COLO668 (cell line): ENCODE measurements around the gene ARID5A.
"Not testable (repeated sequence)": the region's sequence is repeated elsewhere in the genome, so short reads cannot be mapped to it uniquely, and the experiment has no call there.

Source experiments
- DNase-seq: peaks from one replicate; lab custom pipeline; 2025; ENCODE audit not compliant: unreplicated experiment; lab: John Stamatoyannopoulos, UW

ARID5A gene

GRCh38 chr2:96554293-96555145, 18.0 kb downstream of the ARID5A start:
- peak; percentile 58 for DNase-seq

- no peak for DNase-seq
These were observed 18.6 kb downstream of the ARID5A start for GRCh38 chr2:96555146-96555610.

GRCh38 chr2:96556441-96557330, 20.1 kb downstream of the ARID5A start:
- peak; percentile 39 for DNase-seq

- DNase-seq: not testable (repeated sequence)
These were observed 20.9 kb downstream of the ARID5A start for GRCh38 chr2:96557421-96557820.

- DNase-seq: no peak
These were observed 21.5 kb downstream of the ARID5A start for GRCh38 chr2:96558061-96558460.

GRCh38 chr2:96558485-96558884, 21.9 kb downstream of the ARID5A start:
- no peak for DNase-seq

GRCh38 chr2:96564026-96564425, 27.5 kb downstream of the ARID5A start:
- DNase-seq: no peak

GRCh38 chr2:96564563-96564962, 28.0 kb downstream of the ARID5A start:
- no peak for DNase-seq

- DNase-seq: no peak
These were observed 28.6 kb downstream of the ARID5A start for GRCh38 chr2:96565111-96565510.

GRCh38 chr2:96568094-96568493, 31.5 kb downstream of the ARID5A start:
- no peak for DNase-seq

GRCh38 chr2:96574364-96574763, 37.8 kb downstream of the ARID5A start:
- DNase-seq: no peak

GRCh38 chr2:96575785-96576456, 39.4 kb downstream of the ARID5A start:
- no peak for DNase-seq

- no peak for DNase-seq
These were observed 40.9 kb downstream of the ARID5A start for GRCh38 chr2:96577501-96577900.

GRCh38 chr2:96578731-96579130, 42.2 kb downstream of the ARID5A start:
- DNase-seq: no peak

- no peak for DNase-seq
These were observed 42.9 kb downstream of the ARID5A start for GRCh38 chr2:96579422-96579821.

GRCh38 chr2:96580771-96581170, 44.2 kb downstream of the ARID5A start:
- no peak for DNase-seq

GRCh38 chr2:96584017-96584416, 47.5 kb downstream of the ARID5A start:
- DNase-seq: no peak

- DNase-seq: no peak
These were observed 51.3 kb downstream of the ARID5A start for GRCh38 chr2:96587843-96588242.

- DNase-seq: no peak
These were observed 54.5 kb downstream of the ARID5A start for GRCh38 chr2:96591054-96591453.

- DNase-seq: no peak
These were observed 54.9 kb downstream of the ARID5A start for GRCh38 chr2:96591494-96591893.

- no peak for DNase-seq
These were observed 57.7 kb downstream of the ARID5A start for GRCh38 chr2:96594282-96594681.
